Peyer's patch (tissue), 4 donors: ENCODE data around the gene ERI2.

Source experiments
- POLR2A ChIP-seq, 2 donors: fragments of 450-650 bp; IDR thresholded peaks; one replicate each; pipeline ENCODE4 v1.5.1; 2017; ENCODE audit warnings: antibody characterized with exemption in 2 of 2, mild to moderate bottlenecking in 2 of 2, moderate library complexity in 2 of 2
- TF ChIP-seq, protein P1 (sequence below), 6 experiments: fragments of 450-650 bp in 4 of 6; fragments of 200-600 bp in 2 of 6; sonication (generic) in 1 of 6; IDR thresholded peaks; one replicate each; pipeline ENCODE4 v1.5.1; 2017 to 2019; ENCODE audit warnings: antibody characterized with exemption in 6 of 6, mild to moderate bottlenecking in 3 of 6, moderate library complexity in 1 of 6

DNA sequence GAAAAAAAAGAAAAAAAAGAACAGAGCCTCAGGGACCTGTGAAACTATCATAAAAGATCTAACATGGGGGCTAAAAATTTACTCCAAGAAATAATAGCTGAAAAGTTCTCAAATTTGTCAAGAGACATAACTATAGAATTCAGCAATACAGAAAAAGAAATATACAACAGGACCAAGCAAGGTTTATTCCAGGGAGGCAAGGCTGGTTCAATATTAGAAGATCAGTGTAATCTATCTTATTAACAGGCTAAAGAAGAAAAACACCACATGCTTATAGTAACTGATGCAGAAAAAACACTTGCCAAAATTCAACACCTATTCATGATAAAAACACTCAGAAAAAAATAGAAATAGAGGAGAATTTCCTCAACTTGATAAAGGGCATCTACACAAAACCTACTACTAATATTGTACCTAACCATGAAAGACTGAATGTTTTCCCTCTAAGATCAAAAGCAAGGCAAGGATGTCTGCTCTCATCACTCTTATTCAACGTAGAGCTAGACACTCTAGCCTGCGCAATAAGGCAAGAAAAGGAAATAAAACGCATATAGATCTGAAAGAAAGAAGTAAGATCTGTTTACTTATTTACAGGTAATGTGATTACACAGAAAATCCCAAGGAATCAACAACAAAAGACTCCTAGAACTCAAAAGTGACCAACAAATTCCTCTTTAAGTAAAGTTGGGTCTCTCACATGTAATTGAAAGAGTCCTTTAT, 43.7 kb downstream of the ERI2 start:
- no peak for TF ChIP-seq POLR2A (IDR thresholded peaks at IDR 0.05)
- TF ChIP-seq, protein P1, sequence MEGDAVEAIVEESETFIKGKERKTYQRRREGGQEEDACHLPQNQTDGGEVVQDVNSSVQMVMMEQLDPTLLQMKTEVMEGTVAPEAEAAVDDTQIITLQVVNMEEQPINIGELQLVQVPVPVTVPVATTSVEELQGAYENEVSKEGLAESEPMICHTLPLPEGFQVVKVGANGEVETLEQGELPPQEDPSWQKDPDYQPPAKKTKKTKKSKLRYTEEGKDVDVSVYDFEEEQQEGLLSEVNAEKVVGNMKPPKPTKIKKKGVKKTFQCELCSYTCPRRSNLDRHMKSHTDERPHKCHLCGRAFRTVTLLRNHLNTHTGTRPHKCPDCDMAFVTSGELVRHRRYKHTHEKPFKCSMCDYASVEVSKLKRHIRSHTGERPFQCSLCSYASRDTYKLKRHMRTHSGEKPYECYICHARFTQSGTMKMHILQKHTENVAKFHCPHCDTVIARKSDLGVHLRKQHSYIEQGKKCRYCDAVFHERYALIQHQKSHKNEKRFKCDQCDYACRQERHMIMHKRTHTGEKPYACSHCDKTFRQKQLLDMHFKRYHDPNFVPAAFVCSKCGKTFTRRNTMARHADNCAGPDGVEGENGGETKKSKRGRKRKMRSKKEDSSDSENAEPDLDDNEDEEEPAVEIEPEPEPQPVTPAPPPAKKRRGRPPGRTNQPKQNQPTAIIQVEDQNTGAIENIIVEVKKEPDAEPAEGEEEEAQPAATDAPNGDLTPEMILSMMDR (IDR thresholded peaks at IDR 0.05) = no peak
